ENCODE data around the gene RNU6-1.

Gene RNU6-1

GRCh38 chr15:67839929-67840748, at the start of gene RNU6-1:
Gene RNU6-1 (minus strand): TSS chr15:67840045.
- FAIRE-seq = no peak
- peak; percentile 80 for TF ChIP-seq POLR2A (IDR thresholded peaks at IDR 0.05; ENCODE audit: low read depth, low read length)
- peak; percentile 68 for DNase-seq (ENCODE audit: insufficient read length, low spot score)

- no peak for FAIRE-seq
- no peak for TF ChIP-seq POLR2A (IDR thresholded peaks at IDR 0.05; ENCODE audit: low read depth, low read length)
- DNase-seq (ENCODE audit: insufficient read length, low spot score) = no peak
Measured at GRCh38 chr15:67887776-67888175, 47.9 kb upstream of the RNU6-1 start.

- no peak for TF ChIP-seq POLR2A (IDR thresholded peaks at IDR 0.05; ENCODE audit: low read depth, low read length)
- DNase-seq (ENCODE audit: insufficient read length, low spot score) (no peak), FAIRE-seq (no peak)
Measured at GRCh38 chr15:67885861-67886260, 46.0 kb upstream of the RNU6-1 start.

GRCh38 chr15:67885175-67885523, 45.3 kb upstream of the RNU6-1 start:
- no peak for FAIRE-seq
- DNase-seq (ENCODE audit: insufficient read length, low spot score) = no peak

GRCh38 chr15:67884514-67885174, 44.8 kb upstream of the RNU6-1 start:
- FAIRE-seq (no peak), DNase-seq (ENCODE audit: insufficient read length, low spot score) (peak; percentile 43)
- no peak for TF ChIP-seq POLR2A (IDR thresholded peaks at IDR 0.05; ENCODE audit: low read depth, low read length)

More at GRCh38 chr15:67885175-67885523, 45.3 kb upstream of the RNU6-1 start:
- TF ChIP-seq POLR2A (IDR thresholded peaks at IDR 0.05; ENCODE audit: low read depth, low read length) = no peak

- no peak for FAIRE-seq
- no peak for DNase-seq (ENCODE audit: insufficient read length, low spot score)
- TF ChIP-seq POLR2A (IDR thresholded peaks at IDR 0.05; ENCODE audit: low read depth, low read length) = no peak
Measured at GRCh38 chr15:67884009-67884408, 44.2 kb upstream of the RNU6-1 start.

- no peak for FAIRE-seq
Measured at GRCh38 chr15:67883234-67883773, 43.5 kb upstream of the RNU6-1 start.

GRCh38 chr15:67882487-67883233, 42.8 kb upstream of the RNU6-1 start:
- FAIRE-seq = no peak
- no peak for DNase-seq (ENCODE audit: insufficient read length, low spot score)
- TF ChIP-seq POLR2A (IDR thresholded peaks at IDR 0.05; ENCODE audit: low read depth, low read length) = no peak

More at GRCh38 chr15:67883234-67883773, 43.5 kb upstream of the RNU6-1 start:
- DNase-seq (ENCODE audit: insufficient read length, low spot score) = no peak
- TF ChIP-seq POLR2A (IDR thresholded peaks at IDR 0.05; ENCODE audit: low read depth, low read length) = no peak

GRCh38 chr15:67880651-67881182, 40.9 kb upstream of the RNU6-1 start:
- no peak for TF ChIP-seq POLR2A (IDR thresholded peaks at IDR 0.05; ENCODE audit: low read depth, low read length)
- FAIRE-seq (no peak), DNase-seq (ENCODE audit: insufficient read length, low spot score) (no peak)

- TF ChIP-seq POLR2A (IDR thresholded peaks at IDR 0.05; ENCODE audit: low read depth, low read length) = no peak
- DNase-seq (ENCODE audit: insufficient read length, low spot score) = no peak
- no peak for FAIRE-seq
Measured at GRCh38 chr15:67879440-67880129, 39.7 kb upstream of the RNU6-1 start.

- FAIRE-seq (no peak), DNase-seq (ENCODE audit: insufficient read length, low spot score) (no peak)
- no peak for TF ChIP-seq POLR2A (IDR thresholded peaks at IDR 0.05; ENCODE audit: low read depth, low read length)
Measured at GRCh38 chr15:67878712-67879206, 38.9 kb upstream of the RNU6-1 start.

GRCh38 chr15:67873777-67874176, 33.9 kb upstream of the RNU6-1 start:
- DNase-seq (ENCODE audit: insufficient read length, low spot score) = no peak
- TF ChIP-seq POLR2A (IDR thresholded peaks at IDR 0.05; ENCODE audit: low read depth, low read length) = no peak
- no peak for FAIRE-seq

GRCh38 chr15:67870868-67871408, 31.1 kb upstream of the RNU6-1 start:
- FAIRE-seq = no peak
- no peak for TF ChIP-seq POLR2A (IDR thresholded peaks at IDR 0.05; ENCODE audit: low read depth, low read length)

More at GRCh38 chr15:67870868-67871408, 31.1 kb upstream of the RNU6-1 start:
- no peak for DNase-seq (ENCODE audit: insufficient read length, low spot score)

All from H54 (cell line).